K562 (cell line): Measurements from ENCODE around the gene JAK3. TPM values are rescaled to one million over a fixed set of nuclear protein-coding genes. Genes with fewer than 3 reads are reported as not detected.

Source experiments
- ATAC-seq: fragments of 200-7000 bp; cut with Tn5 transposase; 3 replicates; pipeline ENCODE4 v1.9.1; 2020; ENCODE audit warnings: moderate library complexity
- BruUV-seq: library from RNA; stranded (reverse); fragments of 400-500 nt; replicated peaks from 2 replicates; lab custom pipeline; 2021; lab: Mats Ljungman, UMichigan
- CTCF ChIA-PET: fragments of 300-600 bp; formaldehyde crosslinking; extraction: SDS; loops from one replicate; lab custom pipeline; 2021; ENCODE audit warnings: low intra/inter-chr PET ratio; lab: Yijun Ruan, JAX
- POLR2A ChIA-PET: fragments of 300-600, 350-650 bp; sonication (Branson Sonifier 250); formaldehyde crosslinking; extraction: SDS; loops from one replicate; lab custom pipeline; 2021; ENCODE audit warnings: antibody characterized with exemption, inconsistent platforms; lab: Yijun Ruan, JAX
- DNase-seq, 4 experiments: peaks; one replicate each; pipeline versions ENCODE4 v3.0.0 to v3.0.0-alpha.2; 2011 to 2018; ENCODE audit warnings: low spot score in 3 of 4, mixed read lengths in 3 of 4; ENCODE audit errors: extremely low read depth in 1 of 4
- FAIRE-seq: peaks from 2 replicates; lab custom pipeline; 2011; peaks lifted over from hg19 to GRCh38; lab: Jason Lieb, UNC
- H2AFZ ChIP-seq: 2 replicates; pipeline ENCODE4 v1.6.0; 2011; ENCODE audit warnings: low read depth, low read length, control low read depth, inconsistent platforms
- H3K27ac ChIP-seq: fragments of 200-600 bp; 3 replicates; pipeline ENCODE4 v1.8.0; 2011; ENCODE audit warnings: low read depth, mild to moderate bottlenecking, control low read depth, inconsistent platforms, low read length, moderate library complexity, mixed read lengths; ENCODE audit errors: extremely low read depth
- H3K27me3 ChIP-seq, 2 experiments: fragments of 300-600 bp in 1 of 2; 2 replicates in 1 of 2; 3 replicates in 1 of 2; pipeline versions ENCODE4 v1.6.0 to v1.8.0; 2011; ENCODE audit warnings: inconsistent platforms in 2 of 2, low read length in 2 of 2, mild to moderate bottlenecking in 1 of 2, mixed read lengths in 1 of 2, moderate library complexity in 1 of 2; ENCODE audit not compliant: control insufficient read depth in 2 of 2, insufficient read depth in 2 of 2
- H3K36me3 ChIP-seq: fragments of 300-600 bp; 3 replicates; pipeline ENCODE4 v1.8.0; 2011; ENCODE audit warnings: mild to moderate bottlenecking, low read length, inconsistent platforms; ENCODE audit not compliant: control insufficient read depth, insufficient read depth
- H3K4me1 ChIP-seq, 2 experiments: fragments of 200-600 bp in 1 of 2; replicated peaks in 1 of 2; 2 replicates in 1 of 2; 3 replicates in 1 of 2; pipeline versions ENCODE4 v1.5.1 to v1.8.0; 2011; ENCODE audit warnings: inconsistent platforms in 2 of 2, low read length in 2 of 2, mild to moderate bottlenecking in 1 of 2, mixed read lengths in 1 of 2, moderate library complexity in 1 of 2; ENCODE audit not compliant: control insufficient read depth in 2 of 2, insufficient read depth in 2 of 2
- H3K4me2 ChIP-seq: 2 replicates; pipeline ENCODE4 v1.6.1; 2011; ENCODE audit warnings: low read length, control low read depth, inconsistent platforms, mixed read lengths; ENCODE audit not compliant: insufficient read depth
- H3K4me3 ChIP-seq: fragments of 200-600 bp; sonication (generic), shearing (Covaris generic); 2 replicates; pipeline ENCODE4 v1.5.1; 2016; ENCODE audit warnings: control low read depth, inconsistent platforms
- H3K79me2 ChIP-seq: fragments of 200-600 bp; 3 replicates; pipeline ENCODE4 v1.8.0; 2011; ENCODE audit warnings: low read length, inconsistent platforms; ENCODE audit not compliant: control insufficient read depth, insufficient read depth
- H3K9ac ChIP-seq, 2 experiments: 2 replicates each; pipeline versions ENCODE4 v1.6.0 to v1.6.1; 2011; ENCODE audit warnings: low read depth in 2 of 2, low read length in 2 of 2, control low read depth in 1 of 2, inconsistent platforms in 1 of 2, mild to moderate bottlenecking in 1 of 2, mixed read lengths in 1 of 2; ENCODE audit not compliant: insufficient read depth in 1 of 2
- H3K9me1 ChIP-seq: one replicate; pipeline ENCODE4 v1.6.0; 2011; ENCODE audit warnings: inconsistent platforms, mild to moderate bottlenecking, low read length, moderate library complexity; ENCODE audit not compliant: control insufficient read depth, insufficient read depth
- H3K9me3 ChIP-seq: replicated peaks from 2 replicates; pipeline ENCODE4 v1.5.1; 2011; ENCODE audit warnings: low read depth, low read length, inconsistent platforms; ENCODE audit not compliant: control insufficient read depth, insufficient read depth
- H4K20me1 ChIP-seq: replicated peaks from 2 replicates; pipeline ENCODE4 v1.6.1; 2011; ENCODE audit warnings: low read length, inconsistent platforms, mixed read lengths; ENCODE audit not compliant: control insufficient read depth, insufficient read depth
- CHCHD3 ChIP-seq: fragments of 250-450 bp; sonication (Bioruptor Pico); IDR thresholded peaks from 2 replicates; pipeline ENCODE4 v2.1.2; 2022; ENCODE audit warnings: mild to moderate bottlenecking
- CLOCK ChIP-seq: fragments of 250-450 bp; sonication (Bioruptor Pico); IDR thresholded peaks from 2 replicates; pipeline ENCODE4 v1.4.0; 2020; ENCODE audit warnings: mild to moderate bottlenecking, moderate library complexity, borderline replicate concordance
- MCM3 ChIP-seq: fragments of 450-650 bp; IDR thresholded peaks from 2 replicates; pipeline ENCODE4 v1.6.1; 2016
- POLR2G ChIP-seq: fragments of 200-400 bp; formaldehyde crosslinking; IDR thresholded peaks from 2 replicates; pipeline ENCODE4 v1.6.1; 2017; ENCODE audit warnings: low read depth, mild to moderate bottlenecking, antibody characterized with exemption, low read length, moderate library complexity
- SUPT5H ChIP-seq: fragments of 450-650 bp; IDR thresholded peaks from 2 replicates; pipeline ENCODE4 v1.6.1; 2016
- ZNF121 ChIP-seq: sonication (generic); formaldehyde crosslinking; conservative IDR thresholded peaks from 2 replicates; pipeline ENCODE4 v1.8.0; 2022; ENCODE audit warnings: missing genetic modification reagents
- ZNF384 ChIP-seq: IDR thresholded peaks from 2 replicates; pipeline ENCODE4 v1.6.1; 2012; ENCODE audit warnings: low read depth, low read length, improper control_type of control experiment
- ZNF780A ChIP-seq: fragments of 250-450 bp; sonication (Bioruptor Pico); IDR thresholded peaks from 2 replicates; pipeline ENCODE4 v1.5.0; 2021; ENCODE audit warnings: mild to moderate bottlenecking
- WGBS: fragments of 100-300 bp; shearing (Covaris generic); methylation state at CpG from one replicate; pipeline ENCODE4 v1.1.6; 2016; ENCODE audit warnings: low coverage, mixed read lengths; ENCODE audit not compliant: insufficient coverage; ENCODE audit errors: missing lambda C conversion rate; 5-methylcytosine and 5-hydroxymethylcytosine counted together
- in situ Hi-C: fragments of 300-500 bp; cut with MboI; formaldehyde crosslinking; loops from 4 replicates; pipeline ENCODE4 v1.15.0; 2018; ENCODE audit warnings: inconsistent platforms, mixed read lengths
- intact Hi-C: fragments of 100-400 bp; cut with micrococcal nuclease; formaldehyde crosslinking; loops from 2 replicates; pipeline ENCODE4 v1.14.2; 2022
- polyA plus RNA-seq, 8 experiments: library from polyadenylated mRNA; depleted of rRNA in 4 of 8; stranded (reverse) in 5 of 8; unstranded in 3 of 8; fragments of >200 nt; fragmentation: Nextera tagmentation in 2 of 8; fragmentation: Illumina TruSeq in 1 of 8; extraction: Ambion mirVana in 2 of 8; extraction: Trizol in 1 of 8; gene quantifications; 2 replicates each; pipeline versions ENCODE4 v1.2.1 to v1.2.3, GENCODE V29; 2011 to 2014; ENCODE audit warnings: inconsistent platforms in 1 of 8, missing spikeins in 1 of 8
- total RNA-seq, 7 experiments: library from RNA; depleted of rRNA in 6 of 7; stranded (reverse); fragments of >200 nt in 6 of 7; fragmentation: Illumina TruSeq in 2 of 7; extraction: Trizol in 2 of 7; gene quantifications; 2 replicates each; pipeline versions ENCODE4 v1.2.1 to v1.2.3, GENCODE V29; 2011 to 2021; ENCODE audit warnings: low replicate concordance in 1 of 7
- TF ChIP-seq, protein P1 (sequence below): fragments of 450-650 bp; IDR thresholded peaks from 2 replicates; pipeline ENCODE4 v1.6.1; 2018; ENCODE audit not compliant: partially characterized antibody

JAK3 gene
- total and polyA plus RNA-seq, 9 of the 15 experiments (the other 6 are each of a cell fraction or from before 2014, with no cell fraction given): 0.01 to 0.18 (median 0.07) TPM; not detected in 1

DNA sequence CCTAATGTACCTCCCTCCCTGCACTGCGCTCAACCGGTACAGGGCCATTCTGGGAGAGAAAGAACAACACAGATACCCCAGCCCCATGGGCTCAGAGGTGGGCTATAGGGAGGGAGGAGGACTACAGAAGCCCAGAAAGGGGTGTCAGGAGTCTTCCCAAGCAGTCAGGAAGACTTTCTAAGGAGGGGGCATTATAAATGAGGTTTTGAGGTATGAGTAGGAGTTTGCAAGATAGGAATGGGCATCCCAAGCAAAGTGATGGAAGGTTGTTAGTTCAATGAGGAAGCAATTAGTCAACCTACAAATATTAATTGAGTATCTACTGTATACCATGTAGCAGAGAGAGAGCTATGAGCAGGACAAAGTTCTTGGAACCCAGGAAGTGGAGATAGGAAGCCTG lies 59.1 kb downstream of the JAK3 start:
- intact Hi-C loops (no loop called here), in situ Hi-C loops (no loop called here)
- CTCF ChIA-PET: no interaction called here
- Histone ChIP-seq H3K9me1 (no peaks in the 10 kb centered on the region), H4K20me1 (0 out of 2 replicates have a peak, but pooled peaks cover 6% of the 10 kb centered on the region), H3K27me3 (no peaks in the 10 kb centered on the region), H3K4me1 (peaks cover 6 to 10% of the 10 kb centered on the region in 2 experiments; a peak in 3 of 5 replicates), H3K9ac (no peak overlapping the region), H3K27ac (no peak overlapping the region), H3K36me3 (peaks cover 18% of the 10 kb centered on the region; the same call in 2 of the 3 replicates), H3K4me3 (no peak overlapping the region), H3K79me2 (no peaks in the 10 kb centered on the region), H3K9me3 (no peaks in the 10 kb centered on the region), H3K4me2 (no peak overlapping the region), H2AFZ (no peak overlapping the region)
- 100% methylated on average over 2 of the region's 2 CpGs for WGBS
- POLR2A ChIA-PET: interaction anchor here (0.6 to 1.6 kb wide), 3 partner anchors 14 to 144 kb away, joined by 3 to 6 read pairs (median 4); partner anchors contain the start of gene CCDC124
- TF ChIP-seq SUPT5H: 0 out of 2 replicates have a peak, but pooled peaks have one; percentile 31
- TF ChIP-seq CHCHD3 (CRISPR knock-in tag): no peak
- ATAC-seq: no peak
- no peak for DNase-seq
- BruUV-seq: no TSS peak
- FAIRE-seq: no peak

DNA sequence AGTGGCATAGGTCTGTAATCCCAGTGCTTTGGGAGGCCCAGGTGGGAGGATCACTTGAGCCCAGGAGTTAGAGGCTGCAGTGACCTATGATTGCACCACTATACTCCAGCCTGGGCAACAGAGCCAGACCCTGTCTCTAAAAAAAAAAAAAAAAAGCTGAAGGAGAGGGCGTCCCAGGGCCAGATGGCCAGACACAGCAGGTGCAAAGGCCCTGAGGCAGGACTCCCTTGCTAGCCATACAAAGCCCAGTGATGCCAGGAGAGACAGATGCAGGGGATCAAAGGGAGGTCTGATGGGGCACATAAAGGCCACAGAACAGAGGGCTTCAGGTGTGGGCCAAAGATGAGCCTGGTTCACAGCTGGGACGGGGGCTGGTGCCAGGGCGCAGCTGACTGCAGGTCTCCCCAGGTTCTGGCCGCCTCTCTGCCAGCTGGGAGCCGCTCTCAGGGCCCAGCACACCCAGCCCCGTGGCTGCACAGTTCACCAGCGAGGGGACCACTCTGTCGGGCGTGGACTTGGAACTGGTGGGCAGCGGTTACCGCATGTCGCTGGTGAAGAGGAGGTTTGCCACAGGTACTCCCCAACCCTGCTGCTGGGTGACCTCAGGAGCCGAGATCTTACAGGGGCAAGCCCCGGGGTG lies 60.4 kb downstream of the JAK3 start:
- no TSS peak for BruUV-seq
- no peak for FAIRE-seq
- CTCF ChIA-PET: no interaction called here
- TF ChIP-seq CLOCK (no peak), ZNF780A (no peak), ZNF121 (CRISPR knock-in tag) (peak; percentile 73), POLR2G (peak; percentile 52), ZNF384 (0 out of 2 replicates have a peak, but pooled peaks have one; percentile 15), MCM3 (no peak)
- TF ChIP-seq, protein P1, sequence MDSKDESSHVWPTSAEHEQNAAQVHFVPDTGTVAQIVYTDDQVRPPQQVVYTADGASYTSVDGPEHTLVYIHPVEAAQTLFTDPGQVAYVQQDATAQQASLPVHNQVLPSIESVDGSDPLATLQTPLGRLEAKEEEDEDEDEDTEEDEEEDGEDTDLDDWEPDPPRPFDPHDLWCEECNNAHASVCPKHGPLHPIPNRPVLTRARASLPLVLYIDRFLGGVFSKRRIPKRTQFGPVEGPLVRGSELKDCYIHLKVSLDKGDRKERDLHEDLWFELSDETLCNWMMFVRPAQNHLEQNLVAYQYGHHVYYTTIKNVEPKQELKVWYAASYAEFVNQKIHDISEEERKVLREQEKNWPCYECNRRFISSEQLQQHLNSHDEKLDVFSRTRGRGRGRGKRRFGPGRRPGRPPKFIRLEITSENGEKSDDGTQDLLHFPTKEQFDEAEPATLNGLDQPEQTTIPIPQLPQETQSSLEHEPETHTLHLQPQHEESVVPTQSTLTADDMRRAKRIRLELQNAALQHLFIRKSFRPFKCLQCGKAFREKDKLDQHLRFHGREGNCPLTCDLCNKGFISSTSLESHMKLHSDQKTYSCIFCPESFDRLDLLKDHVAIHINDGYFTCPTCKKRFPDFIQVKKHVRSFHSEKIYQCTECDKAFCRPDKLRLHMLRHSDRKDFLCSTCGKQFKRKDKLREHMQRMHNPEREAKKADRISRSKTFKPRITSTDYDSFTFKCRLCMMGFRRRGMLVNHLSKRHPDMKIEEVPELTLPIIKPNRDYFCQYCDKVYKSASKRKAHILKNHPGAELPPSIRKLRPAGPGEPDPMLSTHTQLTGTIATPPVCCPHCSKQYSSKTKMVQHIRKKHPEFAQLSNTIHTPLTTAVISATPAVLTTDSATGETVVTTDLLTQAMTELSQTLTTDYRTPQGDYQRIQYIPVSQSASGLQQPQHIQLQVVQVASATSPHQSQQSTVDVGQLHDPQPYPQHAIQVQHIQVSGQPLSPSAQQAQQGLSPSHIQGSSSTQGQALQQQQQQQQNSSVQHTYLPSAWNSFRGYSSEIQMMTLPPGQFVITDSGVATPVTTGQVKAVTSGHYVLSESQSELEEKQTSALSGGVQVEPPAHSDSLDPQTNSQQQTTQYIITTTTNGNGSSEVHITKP: no peak

More for the DNA sequence above, 60.4 kb downstream of the JAK3 start:
- ATAC-seq (no peak), DNase-seq (no peak)
- intact Hi-C loops (no loop called here), in situ Hi-C loops (no loop called here)
- H3K36me3 ChIP-seq: peaks cover 27% of the 10 kb centered on the region; the same call in 2 of the 3 replicates
- 92% methylated on average over 10 of the region's 14 CpGs for WGBS
- H3K4me2 ChIP-seq: no peak overlapping the region
- no peak overlapping the region for H2AFZ ChIP-seq
- no peaks in the 10 kb centered on the region for H3K79me2 ChIP-seq
- POLR2A ChIA-PET: no interaction called here
- no peak overlapping the region for H3K4me3 ChIP-seq
- H4K20me1 ChIP-seq: 0 out of 2 replicates have a peak, but pooled peaks cover 7% of the 10 kb centered on the region
- no peak overlapping the region for H3K27ac ChIP-seq
- H3K4me1 ChIP-seq: peaks cover 6 to 10% of the 10 kb centered on the region in 2 experiments; a peak in 3 of 5 replicates
- no peaks in the 10 kb centered on the region for H3K9me3 ChIP-seq
- no peaks in the 10 kb centered on the region for H3K9me1 ChIP-seq
- no peak overlapping the region for H3K9ac ChIP-seq
- H3K27me3 ChIP-seq: no peaks in the 10 kb centered on the region
